Gastroesophageal sphincter (tissue), 3 donors: ENCODE results near the gene ZNRF4.

ENCODE experiments used
- EP300 ChIP-seq: sonication (generic); formaldehyde crosslinking; IDR thresholded peaks from one replicate; pipeline ENCODE4 v1.6.1; 2017; ENCODE audit warnings: antibody characterized with exemption, mild to moderate bottlenecking
- POLR2A ChIP-seq, 2 donors: fragments of 450-650 bp; IDR thresholded peaks; one replicate each; pipeline ENCODE4 v1.6.1; 2017; ENCODE audit warnings: antibody characterized with exemption in 2 of 2, mild to moderate bottlenecking in 2 of 2, moderate library complexity in 1 of 2
- POLR2AphosphoS5 ChIP-seq: sonication (generic); formaldehyde crosslinking; IDR thresholded peaks from one replicate; pipeline ENCODE4 v1.6.1; 2017; ENCODE audit warnings: antibody characterized with exemption
- TF ChIP-seq, protein P1 (sequence below), 4 experiments: fragments of 200-600 bp in 2 of 4; fragments of 450-650 bp in 2 of 4; sonication (generic) in 1 of 4; IDR thresholded peaks; one replicate each; pipeline ENCODE4 v1.5.1; 2017 to 2019; ENCODE audit warnings: antibody characterized with exemption in 4 of 4, mild to moderate bottlenecking in 2 of 4, moderate library complexity in 2 of 4

DNA sequence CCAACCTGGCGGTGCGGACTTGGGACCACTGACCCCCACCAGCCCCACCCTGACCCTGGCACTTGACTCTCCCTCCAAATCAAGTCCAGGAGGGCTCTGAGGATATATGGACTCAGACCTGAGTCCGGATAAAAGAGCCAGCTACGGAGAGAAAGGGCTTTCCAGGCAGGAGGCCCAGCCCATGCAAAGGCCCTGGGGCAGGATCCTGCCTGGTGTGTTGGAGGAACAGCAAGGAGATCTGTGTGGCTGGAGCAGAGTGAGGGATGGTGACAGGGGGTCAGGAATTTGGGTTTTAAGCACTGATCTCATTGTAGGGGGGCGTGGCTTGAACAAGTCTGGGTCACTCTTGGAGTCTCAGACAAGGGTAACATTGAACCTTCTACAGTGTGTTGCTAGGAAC lies 474 bp upstream of the ZNRF4 start:
- TF ChIP-seq, protein P1, sequence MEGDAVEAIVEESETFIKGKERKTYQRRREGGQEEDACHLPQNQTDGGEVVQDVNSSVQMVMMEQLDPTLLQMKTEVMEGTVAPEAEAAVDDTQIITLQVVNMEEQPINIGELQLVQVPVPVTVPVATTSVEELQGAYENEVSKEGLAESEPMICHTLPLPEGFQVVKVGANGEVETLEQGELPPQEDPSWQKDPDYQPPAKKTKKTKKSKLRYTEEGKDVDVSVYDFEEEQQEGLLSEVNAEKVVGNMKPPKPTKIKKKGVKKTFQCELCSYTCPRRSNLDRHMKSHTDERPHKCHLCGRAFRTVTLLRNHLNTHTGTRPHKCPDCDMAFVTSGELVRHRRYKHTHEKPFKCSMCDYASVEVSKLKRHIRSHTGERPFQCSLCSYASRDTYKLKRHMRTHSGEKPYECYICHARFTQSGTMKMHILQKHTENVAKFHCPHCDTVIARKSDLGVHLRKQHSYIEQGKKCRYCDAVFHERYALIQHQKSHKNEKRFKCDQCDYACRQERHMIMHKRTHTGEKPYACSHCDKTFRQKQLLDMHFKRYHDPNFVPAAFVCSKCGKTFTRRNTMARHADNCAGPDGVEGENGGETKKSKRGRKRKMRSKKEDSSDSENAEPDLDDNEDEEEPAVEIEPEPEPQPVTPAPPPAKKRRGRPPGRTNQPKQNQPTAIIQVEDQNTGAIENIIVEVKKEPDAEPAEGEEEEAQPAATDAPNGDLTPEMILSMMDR (IDR thresholded peaks at IDR 0.05) = no peak
- no peak for TF ChIP-seq POLR2AphosphoS5
- no peak for TF ChIP-seq POLR2A (IDR thresholded peaks at IDR 0.05)
- no peak for TF ChIP-seq EP300
